HG02678 (cell line): ENCODE results near the gene LPCAT3.
A peak's percentile ranks its signal among the peaks of the same experiment; 100 is the strongest.

ENCODE experiments used
- ATAC-seq: cut with Tn5 transposase; IDR thresholded peaks from one replicate; pipeline ENCODE4 v1.9.1; 2021; ENCODE audit warnings: mild to moderate bottlenecking, moderate library complexity; ENCODE audit not compliant: unreplicated experiment

The LPCAT3 gene

DNA sequence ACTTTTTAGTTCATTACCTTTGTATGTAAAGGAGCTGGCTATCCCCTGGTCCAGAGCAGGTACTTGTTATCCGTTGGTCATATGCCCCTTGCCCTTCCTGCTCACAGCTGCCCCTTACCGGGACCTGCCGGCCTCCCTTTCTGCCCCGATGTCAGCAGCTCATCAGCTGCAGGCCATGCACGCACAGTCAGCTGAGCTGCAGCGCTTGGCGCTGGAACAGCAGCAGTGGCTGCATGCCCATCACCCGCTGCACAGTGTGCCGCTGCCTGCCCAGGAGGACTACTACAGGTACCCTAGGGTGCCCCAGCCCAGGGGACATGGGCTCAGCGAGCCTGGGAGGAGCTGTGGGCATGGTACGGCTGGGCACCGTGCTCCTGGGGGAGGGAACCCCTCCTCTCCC is 77.0 kb downstream of the LPCAT3 start:
- ATAC-seq, result no peak

GRCh38 chr12:6939191-6939540 is 79.1 kb downstream of the LPCAT3 start:
- ATAC-seq, result no peak

DNA sequence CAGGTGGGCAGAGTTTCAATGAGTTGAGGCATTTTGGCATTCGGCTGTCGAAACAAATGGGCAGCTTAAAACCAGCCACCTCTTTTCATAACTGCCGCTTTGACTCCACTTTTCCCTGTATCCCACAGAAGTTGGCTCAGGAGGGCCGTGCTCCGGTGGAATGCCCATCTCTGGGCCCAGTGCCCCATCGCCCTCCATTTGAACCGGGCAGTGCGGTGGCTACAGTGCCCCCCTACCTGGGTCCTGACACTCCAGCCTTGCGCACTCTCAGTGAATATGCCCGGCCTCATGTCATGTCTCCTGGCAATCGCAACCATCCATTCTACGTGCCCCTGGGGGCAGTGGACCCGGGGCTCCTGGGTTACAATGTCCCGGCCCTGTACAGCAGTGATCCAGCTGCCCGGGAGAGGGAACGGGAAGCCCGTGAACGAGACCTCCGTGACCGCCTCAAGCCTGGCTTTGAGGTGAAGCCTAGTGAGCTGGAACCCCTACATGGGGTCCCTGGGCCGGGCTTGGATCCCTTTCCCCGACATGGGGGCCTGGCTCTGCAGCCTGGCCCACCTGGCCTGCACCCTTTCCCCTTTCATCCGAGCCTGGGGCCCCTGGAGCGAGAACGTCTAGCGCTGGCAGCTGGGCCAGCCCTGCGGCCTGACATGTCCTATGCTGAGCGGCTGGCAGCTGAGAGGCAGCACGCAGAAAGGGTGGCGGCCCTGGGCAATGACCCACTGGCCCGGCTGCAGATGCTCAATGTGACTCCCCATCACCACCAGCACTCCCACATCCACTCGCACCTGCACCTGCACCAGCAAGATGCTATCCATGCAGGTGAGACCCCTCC is 79.7 kb downstream of the LPCAT3 start:
- no peak for ATAC-seq

GRCh38 chr12:6937481-6938352 is 80.6 kb downstream of the LPCAT3 start:
- peak; percentile 91 for ATAC-seq

DNA sequence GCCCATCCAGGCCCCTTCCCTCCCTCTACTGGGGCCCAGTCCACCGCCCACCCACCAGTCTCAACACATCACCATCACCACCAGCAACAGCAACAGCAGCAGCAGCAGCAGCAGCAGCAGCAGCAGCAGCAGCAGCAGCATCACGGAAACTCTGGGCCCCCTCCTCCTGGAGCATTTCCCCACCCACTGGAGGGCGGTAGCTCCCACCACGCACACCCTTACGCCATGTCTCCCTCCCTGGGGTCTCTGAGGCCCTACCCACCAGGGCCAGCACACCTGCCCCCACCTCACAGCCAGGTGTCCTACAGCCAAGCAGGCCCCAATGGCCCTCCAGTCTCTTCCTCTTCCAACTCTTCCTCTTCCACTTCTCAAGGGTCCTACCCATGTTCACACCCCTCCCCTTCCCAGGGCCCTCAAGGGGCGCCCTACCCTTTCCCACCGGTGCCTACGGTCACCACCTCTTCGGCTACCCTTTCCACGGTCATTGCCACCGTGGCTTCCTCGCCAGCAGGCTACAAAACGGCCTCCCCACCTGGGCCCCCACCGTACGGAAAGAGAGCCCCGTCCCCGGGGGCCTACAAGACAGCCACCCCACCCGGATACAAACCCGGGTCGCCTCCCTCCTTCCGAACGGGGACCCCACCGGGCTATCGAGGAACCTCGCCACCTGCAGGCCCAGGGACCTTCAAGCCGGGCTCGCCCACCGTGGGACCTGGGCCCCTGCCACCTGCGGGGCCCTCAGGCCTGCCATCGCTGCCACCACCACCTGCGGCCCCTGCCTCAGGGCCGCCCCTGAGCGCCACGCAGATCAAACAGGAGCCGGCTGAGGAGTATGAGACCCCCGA is 81.4 kb downstream of the LPCAT3 start:
- ATAC-seq, result peak; percentile 1

DNA sequence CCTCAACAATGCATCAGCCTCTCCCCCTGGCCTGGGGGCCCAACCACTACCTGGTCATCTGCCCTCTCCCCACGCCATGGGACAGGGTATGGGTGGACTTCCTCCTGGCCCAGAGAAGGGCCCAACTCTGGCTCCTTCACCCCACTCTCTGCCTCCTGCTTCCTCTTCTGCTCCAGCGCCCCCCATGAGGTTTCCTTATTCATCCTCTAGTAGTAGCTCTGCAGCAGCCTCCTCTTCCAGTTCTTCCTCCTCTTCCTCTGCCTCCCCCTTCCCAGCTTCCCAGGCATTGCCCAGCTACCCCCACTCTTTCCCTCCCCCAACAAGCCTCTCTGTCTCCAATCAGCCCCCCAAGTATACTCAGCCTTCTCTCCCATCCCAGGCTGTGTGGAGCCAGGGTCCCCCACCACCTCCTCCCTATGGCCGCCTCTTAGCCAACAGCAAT is 82.1 kb downstream of the LPCAT3 start:
- no peak for ATAC-seq

GRCh38 chr12:6935371-6936193 is 82.7 kb downstream of the LPCAT3 start:
- no peak for ATAC-seq

DNA sequence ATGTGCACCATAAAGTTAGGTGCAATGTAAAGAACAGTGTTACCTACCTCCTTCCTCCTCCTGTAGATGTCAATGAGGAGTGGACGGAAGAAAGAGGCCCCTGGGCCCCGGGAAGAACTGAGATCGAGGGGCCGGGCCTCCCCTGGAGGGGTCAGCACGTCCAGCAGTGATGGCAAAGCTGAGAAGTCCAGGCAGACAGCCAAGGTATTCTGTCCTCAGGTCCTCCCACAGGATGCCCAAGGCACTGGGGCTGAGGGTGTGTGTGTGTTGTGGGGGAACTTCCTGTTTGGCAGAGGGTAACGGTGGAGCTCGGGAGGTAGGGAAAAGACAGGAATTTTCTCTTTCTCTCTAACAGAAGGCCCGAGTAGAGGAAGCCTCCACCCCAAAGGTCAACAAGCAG is 84.2 kb downstream of the LPCAT3 start:
- ATAC-seq, result no peak

DNA sequence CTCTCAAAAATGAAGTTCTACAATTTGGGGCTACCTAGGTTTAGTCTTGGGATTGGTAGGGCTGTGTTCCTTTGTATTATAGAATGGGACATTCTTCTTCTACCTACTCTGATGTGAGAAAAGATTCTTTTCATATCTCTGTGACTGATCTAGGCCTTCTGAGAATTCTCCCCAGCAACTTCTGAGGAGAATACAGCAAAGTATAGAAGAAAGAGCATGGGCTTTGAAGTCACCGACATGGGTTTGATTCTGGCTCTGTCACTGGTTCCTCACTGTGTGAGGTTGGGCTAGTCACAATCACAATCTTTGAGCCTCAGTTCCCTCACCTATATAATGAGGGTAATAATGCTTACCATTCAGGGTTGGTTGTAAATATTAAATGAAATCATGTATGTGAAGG is 85.5 kb downstream of the LPCAT3 start:
- no peak for ATAC-seq

DNA sequence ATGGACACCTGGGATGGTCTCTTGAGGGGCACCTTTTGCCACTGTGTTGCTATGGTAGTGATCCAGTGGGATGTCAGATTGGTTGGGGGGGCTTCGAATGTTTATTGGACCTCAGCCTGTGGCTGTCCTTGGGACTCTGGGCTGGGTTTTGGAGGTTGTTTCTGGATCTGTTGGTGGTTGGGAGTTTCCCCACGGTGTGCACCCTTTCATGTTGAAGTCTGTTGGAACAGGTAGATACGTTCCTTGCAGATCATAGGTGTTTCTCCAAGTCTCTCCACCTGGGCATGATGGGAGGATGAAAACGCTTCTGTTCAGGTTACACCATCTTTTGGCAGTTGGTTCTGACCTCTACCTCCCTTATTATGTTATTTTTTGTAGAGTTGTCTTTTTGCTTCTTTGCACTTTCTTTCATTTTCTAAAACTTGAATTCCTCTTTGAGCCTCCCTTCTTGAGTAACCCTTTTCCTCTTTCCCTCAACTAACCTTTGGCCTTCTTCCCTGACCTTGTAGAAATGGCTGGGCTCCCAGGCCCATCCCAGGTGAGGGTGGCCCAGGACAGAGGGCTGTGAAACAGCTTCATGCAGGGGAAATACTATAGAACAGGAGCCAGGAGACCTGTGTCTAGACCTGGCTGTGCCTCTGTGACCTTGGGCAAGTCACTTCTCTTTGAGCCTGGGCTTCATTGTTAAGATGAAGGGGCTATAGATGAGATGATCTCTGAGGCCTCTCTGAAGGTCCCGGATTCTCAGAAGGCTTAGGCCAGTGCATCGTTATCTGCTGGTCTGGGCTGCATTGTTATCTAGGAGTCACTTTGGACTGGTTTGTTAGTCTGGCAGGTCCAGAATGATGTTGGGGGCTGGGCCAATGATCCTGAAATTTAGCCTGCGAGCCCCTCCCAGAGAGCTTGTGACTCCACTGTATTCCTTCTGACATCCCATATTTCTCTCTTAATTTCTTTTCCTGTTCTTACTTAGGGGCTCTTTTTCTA is 88.5 kb downstream of the LPCAT3 start:
- ATAC-seq, result no peak

- ATAC-seq, result no peak
These were observed 89.4 kb downstream of the LPCAT3 start for GRCh38 chr12:6928703-6929407.

- no peak for ATAC-seq
These were observed 90.1 kb downstream of the LPCAT3 start for GRCh38 chr12:6928022-6928702.

DNA sequence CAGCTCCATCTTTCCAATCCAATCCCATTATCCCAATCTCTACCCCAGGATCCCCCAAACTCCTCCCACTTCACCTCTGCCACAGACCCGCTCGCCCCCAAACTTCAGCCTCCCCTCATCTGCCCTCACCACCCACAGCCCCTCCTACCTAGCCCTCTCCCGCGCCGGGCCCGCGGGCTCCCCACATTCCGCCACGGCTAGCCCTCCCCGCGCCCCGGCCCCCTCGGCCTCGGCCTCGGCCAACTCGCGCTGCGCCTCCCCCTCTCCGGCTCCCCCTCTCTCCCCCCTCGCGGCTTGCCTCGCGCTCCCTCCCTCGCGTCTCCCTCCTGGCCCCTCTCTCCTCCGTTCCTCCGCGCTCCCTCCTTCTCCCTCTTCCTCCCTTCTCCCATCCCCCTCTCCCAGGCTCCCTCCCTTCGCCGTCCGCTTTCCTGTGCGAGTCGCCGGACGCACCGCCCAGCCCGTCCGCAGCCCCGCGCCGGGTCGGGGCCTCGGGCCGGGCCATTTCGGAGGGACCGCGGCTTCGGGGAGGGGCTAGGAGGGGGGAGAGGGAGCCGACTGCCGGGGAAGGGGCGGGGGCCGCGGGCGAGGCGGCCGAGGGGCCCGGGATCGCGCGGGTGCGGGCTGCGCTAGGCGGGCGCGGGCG is 90.8 kb downstream of the LPCAT3 start, which contains the start of gene ATN1:
Gene ATN1 (plus strand): TSS at position 581 of the 643 bp plus-strand sequence. CDS start 6,043 bp downstream, outside the sequence.
- ATAC-seq, result no peak
